Stimulated activated CD8-positive, alpha-beta memory T cell treated with anti-CD3 and anti-CD28 coated beads, Interleukin-15, amount 100 ng/mL, for 4 hours (primary cell): ENCODE results near the gene LPAR3.
"Not testable (repeated sequence)": the region's sequence is repeated elsewhere in the genome, so short reads cannot be mapped to it uniquely, and the experiment has no call there.

Source experiments
- DNase-seq, 2 donors: peaks; one replicate each; pipeline ENCODE4 v3.0.0-alpha.2; 2020; ENCODE audit warnings: low read depth in 2 of 2

LPAR3 gene

GRCh38 chr1:84902727-84903126, 9.7 kb upstream of the LPAR3 start:
- not testable (repeated sequence) for DNase-seq

- no peak for DNase-seq
Measured at GRCh38 chr1:84899969-84900368, 7.0 kb upstream of the LPAR3 start.

GRCh38 chr1:84896279-84896678, 3.3 kb upstream of the LPAR3 start:
- no peak for DNase-seq

- no peak for DNase-seq
Measured at GRCh38 chr1:84890566-84890965, 2.4 kb downstream of the LPAR3 start.

- DNase-seq = no peak
Measured at GRCh38 chr1:84889437-84889836, 3.6 kb downstream of the LPAR3 start.

GRCh38 chr1:84888753-84889152, 4.3 kb downstream of the LPAR3 start:
- DNase-seq = no peak

GRCh38 chr1:84887261-84887934, 5.6 kb downstream of the LPAR3 start:
- DNase-seq = no peak

GRCh38 chr1:84885469-84885868, 7.5 kb downstream of the LPAR3 start:
- no peak for DNase-seq

- DNase-seq = no peak
Measured at GRCh38 chr1:84884671-84885389, 8.2 kb downstream of the LPAR3 start.

- DNase-seq = no peak
Measured at GRCh38 chr1:84883286-84883685, 9.7 kb downstream of the LPAR3 start.

- no peak for DNase-seq
Measured at GRCh38 chr1:84877592-84877991, 15.4 kb downstream of the LPAR3 start.

GRCh38 chr1:84876353-84876752, 16.7 kb downstream of the LPAR3 start:
- DNase-seq = no peak

GRCh38 chr1:84873366-84873765, 19.6 kb downstream of the LPAR3 start:
- no peak for DNase-seq

GRCh38 chr1:84872696-84873355, 20.2 kb downstream of the LPAR3 start:
- DNase-seq = no peak

GRCh38 chr1:84871181-84871580, 21.8 kb downstream of the LPAR3 start:
- no peak for DNase-seq

GRCh38 chr1:84870591-84870990, 22.4 kb downstream of the LPAR3 start:
- no peak for DNase-seq

- no peak for DNase-seq
Measured at GRCh38 chr1:84869720-84870119, 23.3 kb downstream of the LPAR3 start.

- DNase-seq = peak in 1 of 2 donors; percentile 45
Measured at GRCh38 chr1:84862810-84863251, 30.2 kb downstream of the LPAR3 start.

- no peak for DNase-seq
Measured at GRCh38 chr1:84861988-84862644, 30.9 kb downstream of the LPAR3 start.

GRCh38 chr1:84861516-84861915, 31.5 kb downstream of the LPAR3 start:
- no peak for DNase-seq

- no peak for DNase-seq
Measured at GRCh38 chr1:84859866-84860265, 33.1 kb downstream of the LPAR3 start.

GRCh38 chr1:84857906-84858305, 35.1 kb downstream of the LPAR3 start:
- DNase-seq = no peak
